Activated CD4-positive, CD25-positive, alpha-beta regulatory T cell treated with anti-CD3 and anti-CD28 coated beads, Interleukin-2, amount 50 U/mL, for 24 hours (primary cell): ENCODE data around the gene CMTM6.
A peak's percentile ranks its signal among the peaks of the same experiment; 100 is the strongest.
"Not testable (repeated sequence)": the region's sequence is repeated elsewhere in the genome, so short reads cannot be mapped to it uniquely, and the experiment has no call there.

Experiments used
- ATAC-seq, 2 donors: fragments of 150-1000 bp; cut with Tn5 transposase; one replicate each; pipeline ENCODE4 v1.10.0; 2021; ENCODE audit warnings: mild to moderate bottlenecking in 1 of 2, moderate library complexity in 1 of 2

CMTM6 gene

DNA sequence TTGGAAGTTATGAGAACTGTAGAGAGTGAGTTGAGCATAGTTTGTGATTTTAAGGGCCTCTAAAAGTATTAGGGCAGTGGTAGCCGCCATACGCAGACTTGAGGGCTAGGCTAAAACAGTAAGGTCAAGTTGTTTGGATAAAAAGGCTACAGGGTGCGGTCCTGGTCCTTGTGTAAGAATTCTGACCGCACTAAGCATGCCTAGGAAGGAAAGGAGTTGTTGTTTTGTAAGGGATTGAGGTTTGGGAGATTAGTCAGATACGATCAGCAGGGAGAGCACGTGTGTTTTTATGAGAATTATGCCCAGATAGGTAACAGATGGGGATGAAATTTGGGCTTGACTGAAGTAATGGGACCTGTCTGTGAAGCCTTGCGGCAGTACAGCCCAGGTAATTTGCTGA, 39.2 kb downstream of the CMTM6 start:
- not testable (repeated sequence) for ATAC-seq

DNA sequence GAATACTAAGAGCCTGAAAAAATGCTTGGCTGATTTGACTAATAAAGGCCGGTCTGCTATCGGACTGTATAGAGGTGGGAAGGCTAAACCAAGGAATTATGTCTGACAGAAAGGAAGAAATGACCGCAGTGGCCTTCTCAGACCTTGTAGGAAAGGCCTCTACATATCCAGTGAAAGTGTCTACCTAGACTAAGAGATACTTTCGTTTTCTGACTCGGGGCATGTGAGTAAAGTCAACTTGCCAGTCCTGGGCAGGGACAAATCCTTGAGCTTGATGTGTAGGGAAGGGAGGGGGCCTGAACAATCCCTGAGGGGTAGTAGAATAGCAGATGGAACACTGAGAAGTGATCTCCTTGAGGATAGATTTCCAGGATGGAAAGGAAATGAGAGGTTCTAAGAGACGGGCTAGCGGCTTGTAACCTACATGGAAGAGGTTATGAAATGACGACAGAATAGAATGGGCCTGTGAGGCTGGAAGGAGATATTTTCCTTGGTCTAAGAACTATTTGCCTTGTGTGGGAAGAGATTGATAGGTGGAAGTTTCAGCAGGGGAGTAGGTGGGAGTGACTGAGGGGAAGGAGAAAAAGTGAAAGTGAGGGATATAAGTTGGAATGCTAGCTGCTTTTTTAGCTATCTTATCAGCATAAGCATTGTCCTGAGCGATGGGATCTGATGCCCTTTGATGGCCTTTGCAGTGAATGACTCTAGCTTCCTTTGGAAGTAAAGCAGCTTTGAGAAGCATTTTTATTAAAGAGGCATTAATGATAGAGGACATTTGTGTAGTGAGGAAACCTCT, 40.3 kb downstream of the CMTM6 start:
- ATAC-seq = not testable (repeated sequence)

GRCh38 chr3:32460817-32461496, 41.7 kb downstream of the CMTM6 start:
- ATAC-seq = not testable (repeated sequence)

DNA sequence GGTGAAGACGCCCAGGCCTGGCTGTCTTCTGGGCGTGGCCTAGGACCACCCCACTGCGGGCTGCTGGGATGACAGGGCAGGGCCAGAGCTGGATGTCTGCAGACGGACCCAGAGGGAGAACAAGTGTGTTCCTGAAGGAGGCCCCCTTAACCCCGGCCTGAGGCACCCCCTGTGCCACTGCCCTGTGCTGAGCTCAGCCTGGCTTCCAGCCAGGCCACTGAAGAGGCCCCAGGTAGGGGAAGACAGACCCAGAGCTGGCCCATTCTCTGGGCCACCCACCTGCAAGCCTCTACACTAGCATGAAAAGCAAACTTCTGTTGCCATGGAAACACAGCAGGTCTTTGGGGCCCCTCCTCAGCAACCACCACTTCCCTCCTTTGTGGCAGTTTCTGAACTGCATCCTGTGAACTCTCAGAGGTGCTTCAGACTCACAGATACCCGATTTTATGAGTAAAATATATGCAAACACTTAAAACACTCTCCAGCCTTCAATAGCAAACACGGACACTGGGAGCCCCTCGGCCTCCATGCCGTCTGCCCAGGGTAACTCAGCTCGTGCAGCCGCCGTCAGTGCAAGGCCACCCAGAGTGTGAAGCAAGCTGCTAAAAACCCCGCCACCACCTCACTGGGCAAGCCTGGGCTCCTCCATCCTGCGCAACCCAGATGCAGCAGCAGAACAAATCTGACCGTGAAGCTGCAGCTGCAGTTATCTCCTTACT, 42.5 kb downstream of the CMTM6 start:
- ATAC-seq = peak; percentile 81 to 83

DNA sequence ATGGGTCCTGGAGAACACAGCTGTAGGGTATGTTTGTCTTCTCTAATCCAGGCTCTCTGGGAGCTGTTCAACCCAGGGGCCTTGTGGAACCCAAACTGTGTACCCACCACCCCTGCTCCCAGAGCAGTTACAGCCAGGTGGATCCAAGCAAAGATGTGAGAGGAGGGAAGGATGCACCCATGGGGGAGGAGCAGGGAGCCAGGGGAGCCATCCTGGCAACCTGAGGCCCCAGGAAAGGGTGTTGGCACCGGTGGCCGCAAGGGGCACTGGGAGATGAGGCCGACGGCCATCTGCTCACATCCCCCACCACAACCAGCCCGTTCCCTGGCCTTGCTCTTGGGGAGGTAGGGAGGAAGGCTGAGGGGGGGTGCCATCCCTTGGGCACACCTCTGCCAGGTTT, 43.2 kb downstream of the CMTM6 start:
- ATAC-seq = no peak

DNA sequence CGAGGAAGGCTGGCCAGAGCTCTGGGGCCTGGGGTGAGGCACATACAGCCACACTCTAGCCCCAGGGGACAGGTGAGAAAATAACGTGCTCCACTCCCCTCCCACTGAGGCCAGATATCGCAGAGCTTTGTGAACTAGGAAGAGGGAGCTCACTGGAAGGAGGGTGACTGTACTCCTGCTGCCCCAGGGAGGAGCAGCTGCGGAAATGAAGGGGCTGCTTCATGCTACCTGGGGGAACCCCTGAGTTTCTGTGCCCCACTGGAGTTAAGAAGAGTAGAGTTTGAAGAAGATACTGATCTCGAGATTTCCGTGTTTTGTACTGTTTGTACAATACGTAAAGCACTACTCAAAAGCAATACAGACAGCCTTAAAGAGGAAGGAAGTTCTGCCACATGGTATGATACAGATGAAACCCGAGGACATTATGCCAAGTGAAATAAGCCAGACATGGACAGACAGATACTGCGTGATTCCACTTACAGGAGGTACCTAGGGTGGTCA, 44.6 kb downstream of the CMTM6 start:
- ATAC-seq = peak; percentile 52 to 60

GRCh38 chr3:32456429-32457130, 46.1 kb downstream of the CMTM6 start:
- ATAC-seq = no peak

DNA sequence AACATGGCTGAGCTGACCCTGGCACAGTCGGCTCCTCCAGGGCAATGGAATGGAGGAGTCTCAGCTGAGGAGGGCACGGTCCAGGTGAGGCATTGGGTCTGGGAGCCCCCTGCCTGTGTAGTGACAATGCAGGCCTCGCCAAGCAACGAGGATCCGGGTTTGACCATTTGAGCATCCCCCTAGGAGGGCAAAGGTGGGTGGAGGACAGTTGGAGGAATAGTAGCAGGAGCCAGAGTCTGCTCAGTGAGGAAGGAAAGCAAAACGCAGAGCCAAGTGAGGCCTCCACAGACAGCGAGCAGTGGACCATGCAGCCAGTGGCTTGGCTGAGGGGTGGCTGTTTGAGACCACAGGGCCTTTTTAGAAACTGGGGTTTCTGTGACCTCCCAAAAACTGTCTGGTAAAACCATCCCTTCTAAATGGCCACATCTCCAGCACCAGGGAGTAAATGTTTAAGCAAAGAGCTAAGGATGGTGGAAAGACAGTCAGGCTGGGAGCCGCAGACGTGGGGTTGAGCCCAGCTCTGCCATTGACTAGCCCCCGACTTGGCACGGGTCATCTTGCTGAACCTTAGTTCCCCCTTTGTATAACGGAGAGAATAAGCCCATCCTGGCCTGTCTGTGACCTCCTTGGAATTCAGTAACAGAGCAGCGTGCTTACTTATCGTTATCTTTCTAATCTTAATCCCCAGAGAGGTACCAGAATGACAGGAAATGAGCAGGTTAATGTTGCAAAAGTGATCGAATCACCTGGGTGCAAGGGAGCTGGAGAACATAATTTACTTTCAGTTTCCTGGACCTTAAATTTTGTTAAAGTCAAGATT, 46.8 kb downstream of the CMTM6 start:
- no peak for ATAC-seq

- no peak for ATAC-seq
Measured at GRCh38 chr3:32454731-32455608, 47.7 kb downstream of the CMTM6 start.

GRCh38 chr3:32454111-32454510, 48.5 kb downstream of the CMTM6 start:
- ATAC-seq = no peak

DNA sequence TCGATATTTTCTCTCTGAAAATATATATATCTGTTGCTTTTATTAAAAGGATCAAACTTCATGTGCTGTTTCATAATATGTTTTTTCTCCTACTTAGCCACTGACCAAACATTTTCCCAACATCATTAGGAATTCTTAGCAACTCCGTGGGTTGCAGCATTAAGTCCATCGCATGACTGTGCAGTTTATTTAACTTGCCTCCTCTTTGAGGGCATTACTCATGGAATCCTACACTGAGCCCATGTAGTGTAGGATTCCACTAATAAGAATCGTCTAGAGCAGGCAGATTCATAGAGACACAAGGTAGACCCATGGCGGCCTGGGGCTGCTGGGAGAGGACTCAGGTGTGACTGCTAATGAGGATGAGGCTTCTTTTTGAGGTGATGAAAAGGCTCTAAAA, 49.3 kb downstream of the CMTM6 start:
- ATAC-seq = no peak

- no peak for ATAC-seq
Measured at GRCh38 chr3:32452009-32452408, 50.6 kb downstream of the CMTM6 start.

GRCh38 chr3:32450992-32451659, 51.5 kb downstream of the CMTM6 start:
- ATAC-seq = no peak

GRCh38 chr3:32450426-32450825, 52.2 kb downstream of the CMTM6 start:
- no peak for ATAC-seq

DNA sequence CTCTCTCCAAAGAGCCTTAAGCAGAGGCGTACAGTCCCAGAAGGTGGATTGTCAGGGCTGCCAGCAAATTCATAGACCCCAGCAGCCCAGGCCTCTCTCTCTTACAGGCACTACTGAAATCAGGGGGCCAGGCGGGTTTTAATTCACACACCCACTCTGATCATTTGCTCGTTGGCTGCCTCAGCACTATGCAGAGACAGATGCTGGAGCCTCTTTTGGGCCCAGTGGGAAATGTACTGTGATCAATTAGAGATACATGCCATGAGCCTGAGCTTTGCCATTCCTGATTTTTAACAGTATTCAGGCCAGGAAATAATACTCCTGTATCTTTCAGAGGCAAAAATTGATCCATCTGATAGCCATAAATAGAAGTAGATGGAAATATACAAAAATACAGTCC, 53.0 kb downstream of the CMTM6 start:
- ATAC-seq = no peak

DNA sequence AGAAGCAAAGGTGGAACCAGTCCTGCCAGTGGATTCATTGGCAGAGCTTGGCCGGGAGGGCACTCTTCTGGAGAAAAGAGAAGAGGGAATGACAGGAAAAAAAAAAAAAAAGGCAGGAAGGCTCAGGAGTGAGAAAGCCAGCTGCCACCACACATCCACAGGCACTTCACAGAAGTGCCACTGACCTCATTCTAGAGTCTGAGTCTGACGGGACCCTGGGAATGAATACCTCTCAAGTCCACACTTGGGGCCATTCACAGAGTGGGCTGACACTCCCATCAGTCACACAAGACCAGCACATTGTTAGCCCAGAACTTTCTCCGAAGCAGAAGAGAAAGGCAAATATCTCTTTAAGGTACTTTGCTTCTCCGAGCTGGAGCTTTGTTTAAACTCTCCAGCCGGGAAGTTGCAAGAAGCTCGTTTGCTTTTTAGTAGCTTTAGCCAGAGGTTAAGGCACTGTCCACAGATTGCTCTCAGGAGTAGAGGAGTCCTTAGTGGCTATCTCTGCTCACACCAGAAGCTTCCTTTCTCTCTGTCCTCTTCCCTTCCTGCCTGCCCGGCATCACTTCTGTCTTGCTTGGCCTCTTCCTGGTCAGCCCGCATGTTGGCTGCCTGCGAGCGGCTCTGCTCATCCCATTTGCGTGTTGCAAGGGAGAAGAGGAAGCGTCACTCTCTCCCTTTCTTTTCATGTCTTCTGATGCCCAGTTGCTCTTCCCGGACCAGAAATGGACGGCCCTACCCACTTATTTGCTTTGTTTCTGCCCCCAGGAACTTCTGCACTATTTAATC, 53.8 kb downstream of the CMTM6 start:
- ATAC-seq = no peak

DNA sequence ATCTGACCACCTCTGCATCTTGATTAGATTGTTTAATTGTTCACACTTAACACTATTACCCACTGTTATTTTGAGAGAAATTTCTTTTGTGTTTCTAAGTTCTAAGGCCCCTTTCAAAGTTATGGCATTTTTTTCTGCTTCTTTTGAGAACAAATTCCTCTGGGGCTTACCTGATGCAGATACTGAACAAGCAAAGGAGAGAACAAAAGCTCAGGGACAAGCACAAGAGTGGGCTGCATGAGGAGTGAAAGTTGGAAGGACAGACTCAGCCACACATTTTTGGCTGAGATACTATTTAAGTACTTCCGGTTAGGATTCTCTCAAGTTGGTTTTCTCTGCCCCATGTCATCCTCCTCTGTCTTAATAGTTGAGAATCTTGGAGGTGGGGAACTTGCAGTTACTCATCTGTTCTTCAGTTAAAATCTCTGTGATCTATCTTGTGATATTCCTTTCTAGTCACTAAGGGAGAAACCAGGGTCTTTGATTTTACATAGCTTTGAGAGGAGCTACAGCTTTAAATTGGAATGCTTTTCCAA, 54.7 kb downstream of the CMTM6 start:
- ATAC-seq = no peak

DNA sequence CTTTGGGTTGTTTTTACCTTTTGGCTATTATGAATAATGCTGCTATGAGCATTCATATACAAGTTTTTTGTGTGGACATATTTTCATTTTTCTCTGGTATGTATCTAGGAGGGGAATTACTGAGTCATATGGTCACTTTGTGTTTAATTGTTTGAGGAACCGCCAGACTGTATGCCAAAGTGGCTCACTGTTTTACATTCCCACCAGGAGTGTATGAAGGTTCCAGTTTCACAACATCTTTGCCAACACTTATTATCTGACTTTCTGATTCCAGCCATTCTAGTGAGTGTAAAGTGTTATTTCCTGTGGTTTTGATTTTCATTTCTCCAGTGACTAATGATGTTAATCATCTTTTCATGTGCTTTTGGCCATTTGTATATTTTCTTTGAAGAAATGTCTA, 59.2 kb downstream of the CMTM6 start:
- ATAC-seq = peak in 1 of 2 donors; percentile 44

GRCh38 chr3:32442766-32443165, 59.9 kb downstream of the CMTM6 start:
- ATAC-seq = no peak
